ENCODE measurements around the gene KAT7.
A peak's percentile ranks its signal among the peaks of the same experiment; 100 is the strongest.

Gene KAT7

DNA sequence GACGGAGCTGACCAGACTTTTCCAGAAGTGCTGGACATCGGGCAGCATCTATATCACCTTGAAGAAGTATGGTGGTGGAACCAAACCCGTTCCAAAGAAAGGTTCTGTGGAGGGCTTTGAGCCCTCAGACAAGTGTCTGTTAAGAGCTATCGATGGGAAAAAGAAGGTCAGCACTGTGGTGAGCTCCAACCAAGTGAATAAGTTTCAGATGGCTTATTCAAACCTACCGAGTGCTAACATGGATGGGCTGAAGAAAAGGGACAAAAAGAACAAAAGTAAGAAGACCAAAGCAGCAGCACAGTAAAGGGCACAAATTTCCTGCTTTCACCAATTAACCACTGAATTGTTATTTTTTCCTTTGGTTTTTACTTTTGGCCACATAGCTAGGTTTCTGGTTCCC, 6.9 kb downstream of the KAT7 start:
- peaks cover 91% of the 10 kb centered on the region for H3K36me3 Mint-ChIP-seq (ENCODE audit: insufficient read depth)
- no peaks in the 10 kb centered on the region for H3K9me3 Mint-ChIP-seq
- peaks cover 29 to 65% of the 10 kb centered on the region in 2 donors for H3K4me1 Mint-ChIP-seq (ENCODE audit: low read depth in 2 of 2)
- peak overlapping the region in 1 of 2 donors; percentile 44 for H3K27ac Mint-ChIP-seq
- peak overlapping the region; percentile 35 to 42 for H3K4me3 Mint-ChIP-seq
- ATAC-seq (replicated peaks): no peak
- no peaks in the 10 kb centered on the region for H3K27me3 Mint-ChIP-seq
- no peak for DNase-seq

DNA sequence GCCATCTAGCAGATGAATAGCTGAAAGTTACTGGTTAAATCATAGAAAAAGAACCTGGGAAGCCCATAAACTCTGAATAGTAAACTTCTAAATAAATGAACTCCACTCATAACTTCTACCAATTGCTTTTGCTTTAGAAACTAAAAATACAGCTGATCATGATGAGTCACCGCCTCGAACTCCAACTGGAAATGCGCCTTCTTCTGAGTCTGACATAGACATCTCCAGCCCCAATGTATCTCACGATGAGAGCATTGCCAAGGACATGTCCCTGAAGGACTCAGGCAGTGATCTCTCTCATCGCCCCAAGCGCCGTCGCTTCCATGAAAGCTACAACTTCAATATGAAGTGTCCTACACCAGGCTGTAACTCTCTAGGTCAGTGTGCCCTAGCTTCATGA, 9.7 kb downstream of the KAT7 start:
- no peak for ATAC-seq (replicated peaks)
- DNase-seq: no peak
- no peak overlapping the region for H3K27ac Mint-ChIP-seq
- peaks cover 96% of the 10 kb centered on the region for H3K36me3 Mint-ChIP-seq (ENCODE audit: insufficient read depth)
- H3K4me1 Mint-ChIP-seq (ENCODE audit: low read depth in 2 of 2): peaks cover 28 to 52% of the 10 kb centered on the region in 2 donors
- H3K9me3 Mint-ChIP-seq: no peaks in the 10 kb centered on the region
- H3K27me3 Mint-ChIP-seq: no peaks in the 10 kb centered on the region
- H3K4me3 Mint-ChIP-seq: no peak overlapping the region

GRCh38 chr17:49798738-49799137, 10.3 kb downstream of the KAT7 start:
- Mint-ChIP-seq H3K27ac (peak overlapping the region in 1 of 2 donors; percentile 32), H3K9me3 (no peaks in the 10 kb centered on the region), H3K4me3 (no peak overlapping the region), H3K36me3 (ENCODE audit: insufficient read depth) (peaks cover 96% of the 10 kb centered on the region), H3K27me3 (no peaks in the 10 kb centered on the region), H3K4me1 (ENCODE audit: low read depth in 2 of 2) (peaks cover 28 to 49% of the 10 kb centered on the region in 2 donors)
- DNase-seq (no peak), ATAC-seq (replicated peaks) (peak; percentile 48)

DNA sequence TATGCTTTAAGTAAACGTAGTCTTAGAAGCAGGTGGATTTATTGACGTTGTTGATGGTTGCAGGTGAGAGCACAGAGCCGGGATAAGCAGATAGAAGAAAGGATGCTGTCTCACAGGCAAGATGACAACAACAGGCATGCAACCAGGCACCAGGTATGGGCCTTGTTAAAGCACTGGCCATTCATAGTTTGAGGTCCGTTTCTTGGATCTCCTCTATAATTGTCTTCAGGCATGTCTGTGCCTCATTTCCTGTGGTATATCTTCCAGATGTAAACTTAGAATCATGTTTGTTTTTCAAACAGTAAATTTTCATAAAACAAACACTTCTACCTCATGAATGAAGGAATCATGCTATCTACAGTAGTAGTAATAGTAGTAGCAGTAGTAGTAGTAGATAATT, 20.6 kb downstream of the KAT7 start:
- ATAC-seq (replicated peaks) (no peak), DNase-seq (no peak)
- Mint-ChIP-seq H3K27ac (peak overlapping the region in 1 of 2 donors; percentile 57), H3K4me3 (no peak overlapping the region), H3K27me3 (no peaks in the 10 kb centered on the region), H3K36me3 (ENCODE audit: insufficient read depth) (peaks cover 91% of the 10 kb centered on the region), H3K9me3 (no peaks in the 10 kb centered on the region), H3K4me1 (ENCODE audit: low read depth in 2 of 2) (peaks cover 11 to 42% of the 10 kb centered on the region in 2 donors)

DNA sequence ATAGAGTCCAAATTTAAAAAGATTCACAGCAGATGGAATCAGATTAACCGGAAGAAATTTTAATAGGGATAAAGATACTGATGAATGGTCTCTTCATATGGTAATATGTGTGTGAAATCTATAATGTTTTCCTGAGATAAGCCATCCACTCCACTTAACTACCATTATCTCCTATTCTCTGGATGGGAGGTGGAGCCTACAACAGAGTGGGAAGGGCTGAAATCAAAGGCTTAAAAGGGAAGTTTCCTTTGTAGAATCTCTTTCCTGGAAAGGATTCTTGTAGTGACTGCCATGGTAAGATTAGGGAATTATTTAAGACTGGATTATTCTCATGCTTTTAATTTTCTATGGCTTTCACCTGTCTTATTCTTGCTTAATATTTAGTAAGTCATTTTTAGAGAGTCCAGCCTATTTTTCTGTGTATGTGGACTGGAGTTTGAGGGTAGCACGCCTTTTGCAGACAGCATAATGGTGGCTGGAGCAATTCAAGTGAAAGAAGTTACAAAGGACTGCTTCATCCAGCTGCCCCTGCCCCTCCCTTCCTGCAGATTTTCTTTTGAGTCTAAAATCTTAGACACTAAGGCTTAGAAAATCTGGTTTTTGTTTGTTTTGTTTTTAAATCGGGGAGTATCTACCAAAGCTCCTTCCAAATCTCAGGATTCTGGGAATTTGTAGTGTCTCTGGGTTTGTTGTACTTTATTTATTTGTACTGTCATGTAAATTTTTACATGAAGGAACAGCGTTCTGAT, 26.5 kb downstream of the KAT7 start:
- DNase-seq (no peak), ATAC-seq (replicated peaks) (no peak)
- Mint-ChIP-seq H3K4me1 (ENCODE audit: low read depth in 2 of 2) (peaks cover 24 to 36% of the 10 kb centered on the region in 2 donors), H3K4me3 (no peak overlapping the region), H3K27me3 (no peaks in the 10 kb centered on the region), H3K9me3 (no peaks in the 10 kb centered on the region), H3K27ac (peak overlapping the region; percentile 26 to 89), H3K36me3 (ENCODE audit: insufficient read depth) (peaks cover 86% of the 10 kb centered on the region)

GRCh38 chr17:49815761-49816281, 27.3 kb downstream of the KAT7 start:
- no peak overlapping the region for H3K4me3 Mint-ChIP-seq
- no peak for ATAC-seq (replicated peaks)
- H3K9me3 Mint-ChIP-seq: no peaks in the 10 kb centered on the region
- H3K4me1 Mint-ChIP-seq (ENCODE audit: low read depth in 2 of 2): peaks cover 24 to 39% of the 10 kb centered on the region in 2 donors
- H3K36me3 Mint-ChIP-seq (ENCODE audit: insufficient read depth): peaks cover 88% of the 10 kb centered on the region
- H3K27me3 Mint-ChIP-seq: no peaks in the 10 kb centered on the region
- DNase-seq: no peak
- peak overlapping the region in 1 of 2 donors; percentile 89 for H3K27ac Mint-ChIP-seq

- Mint-ChIP-seq H3K4me3 (peak overlapping the region; percentile 54 to 61), H3K27me3 (no peaks in the 10 kb centered on the region), H3K9me3 (no peaks in the 10 kb centered on the region), H3K36me3 (ENCODE audit: insufficient read depth) (peaks cover 86% of the 10 kb centered on the region), H3K4me1 (ENCODE audit: low read depth in 2 of 2) (peaks cover 31 to 46% of the 10 kb centered on the region in 2 donors), H3K27ac (peak overlapping the region; percentile 75 to 88)
- ATAC-seq (replicated peaks) (peak; percentile 100), DNase-seq (peak; percentile 52 to 53 (median 52))
Measured at GRCh38 chr17:49817993-49818392, 29.5 kb downstream of the KAT7 start.

DNA sequence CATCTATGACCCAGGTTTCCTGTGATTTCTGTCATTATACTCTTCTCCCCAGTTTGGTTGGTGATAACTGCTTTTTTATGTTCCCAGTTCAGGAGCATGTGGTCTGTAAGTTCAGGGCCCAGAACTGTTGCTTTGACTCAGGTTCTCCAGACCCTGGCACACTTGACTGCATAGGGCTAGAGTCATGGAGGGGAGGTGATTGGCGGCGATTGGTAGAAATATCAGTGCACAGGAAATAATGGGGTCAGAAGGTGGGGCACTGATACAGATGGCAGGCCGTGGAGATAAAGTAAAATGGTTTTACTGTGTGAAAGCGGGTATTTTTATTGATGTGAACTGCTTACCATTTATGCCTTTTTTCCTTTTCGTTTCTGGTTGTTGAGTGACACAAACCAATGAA, 30.7 kb downstream of the KAT7 start:
- H3K27ac Mint-ChIP-seq: peak overlapping the region; percentile 75 to 88
- H3K36me3 Mint-ChIP-seq (ENCODE audit: insufficient read depth): peaks cover 86% of the 10 kb centered on the region
- H3K4me1 Mint-ChIP-seq (ENCODE audit: low read depth in 2 of 2): peaks cover 31 to 45% of the 10 kb centered on the region in 2 donors
- DNase-seq: no peak
- no peaks in the 10 kb centered on the region for H3K9me3 Mint-ChIP-seq
- no peaks in the 10 kb centered on the region for H3K27me3 Mint-ChIP-seq
- peak overlapping the region; percentile 54 to 61 for H3K4me3 Mint-ChIP-seq
- ATAC-seq (replicated peaks): no peak

- H3K36me3 Mint-ChIP-seq (ENCODE audit: insufficient read depth): peaks cover 86% of the 10 kb centered on the region
- peaks cover 31 to 40% of the 10 kb centered on the region in 2 donors for H3K4me1 Mint-ChIP-seq (ENCODE audit: low read depth in 2 of 2)
- DNase-seq: no peak
- peak overlapping the region in 1 of 2 donors; percentile 61 for H3K4me3 Mint-ChIP-seq
- no peaks in the 10 kb centered on the region for H3K27me3 Mint-ChIP-seq
- H3K9me3 Mint-ChIP-seq: no peaks in the 10 kb centered on the region
- peak overlapping the region; percentile 75 to 88 for H3K27ac Mint-ChIP-seq
- ATAC-seq (replicated peaks): no peak
Measured at GRCh38 chr17:49819651-49820050, 31.2 kb downstream of the KAT7 start.

GRCh38 chr17:49820773-49821172, 32.3 kb downstream of the KAT7 start:
- ATAC-seq (replicated peaks): no peak
- H3K4me1 Mint-ChIP-seq (ENCODE audit: low read depth in 2 of 2): peaks cover 31 to 40% of the 10 kb centered on the region in 2 donors

GRCh38 chr17:49821466-49821865, 33.0 kb downstream of the KAT7 start:
- ATAC-seq (replicated peaks): no peak
- no peak overlapping the region for H3K4me3 Mint-ChIP-seq
- H3K9me3 Mint-ChIP-seq: no peaks in the 10 kb centered on the region
- H3K27me3 Mint-ChIP-seq: no peaks in the 10 kb centered on the region
- H3K27ac Mint-ChIP-seq: peak overlapping the region; percentile 32 to 77
- peaks cover 29 to 40% of the 10 kb centered on the region in 2 donors for H3K4me1 Mint-ChIP-seq (ENCODE audit: low read depth in 2 of 2)
- DNase-seq: no peak
- H3K36me3 Mint-ChIP-seq (ENCODE audit: insufficient read depth): peaks cover 90% of the 10 kb centered on the region

More at GRCh38 chr17:49820773-49821172, 32.3 kb downstream of the KAT7 start:
- Mint-ChIP-seq H3K36me3 (ENCODE audit: insufficient read depth) (peaks cover 88% of the 10 kb centered on the region), H3K27ac (peak overlapping the region; percentile 32 to 77), H3K27me3 (no peaks in the 10 kb centered on the region), H3K9me3 (no peaks in the 10 kb centered on the region), H3K4me3 (peak overlapping the region in 1 of 2 donors; percentile 31)
- no peak for DNase-seq

GRCh38 chr17:49821916-49822315, 33.4 kb downstream of the KAT7 start:
- Mint-ChIP-seq H3K27me3 (no peaks in the 10 kb centered on the region), H3K4me1 (ENCODE audit: low read depth in 2 of 2) (peaks cover 27 to 36% of the 10 kb centered on the region in 2 donors), H3K36me3 (ENCODE audit: insufficient read depth) (peaks cover 88% of the 10 kb centered on the region), H3K4me3 (no peak overlapping the region), H3K27ac (peak overlapping the region; percentile 67 to 77), H3K9me3 (no peaks in the 10 kb centered on the region)
- DNase-seq: no peak
- no peak for ATAC-seq (replicated peaks)

- peaks cover 22 to 27% of the 10 kb centered on the region in 2 donors for H3K4me1 Mint-ChIP-seq (ENCODE audit: low read depth in 2 of 2)
- ATAC-seq (replicated peaks) (no peak), DNase-seq (no peak)
- H3K36me3 Mint-ChIP-seq (ENCODE audit: insufficient read depth): peaks cover 88% of the 10 kb centered on the region
- no peak overlapping the region for H3K4me3 Mint-ChIP-seq
- no peaks in the 10 kb centered on the region for H3K9me3 Mint-ChIP-seq
- H3K27ac Mint-ChIP-seq: peak overlapping the region in 1 of 2 donors; percentile 67
- no peaks in the 10 kb centered on the region for H3K27me3 Mint-ChIP-seq
Measured at GRCh38 chr17:49822829-49823228, 34.3 kb downstream of the KAT7 start.

- peaks cover 88% of the 10 kb centered on the region for H3K36me3 Mint-ChIP-seq (ENCODE audit: insufficient read depth)
Measured at GRCh38 chr17:49823614-49824013, 35.1 kb downstream of the KAT7 start.

More at GRCh38 chr17:49823614-49824013, 35.1 kb downstream of the KAT7 start:
- Mint-ChIP-seq H3K4me3 (no peak overlapping the region), H3K27ac (no peak overlapping the region), H3K9me3 (no peaks in the 10 kb centered on the region), H3K4me1 (ENCODE audit: low read depth in 2 of 2) (peaks cover 14 to 20% of the 10 kb centered on the region in 2 donors), H3K27me3 (no peaks in the 10 kb centered on the region)
- no peak for ATAC-seq (replicated peaks)
- DNase-seq: no peak
